SK-N-SH (cell line): Measurements from ENCODE around the gene ADAR. TPM values are rescaled to one million over a fixed set of nuclear protein-coding genes. Genes with fewer than 3 reads are reported as not detected.

Source experiments
- CTCF ChIA-PET: fragments of 300-600, 350-600 bp; formaldehyde crosslinking; extraction: SDS; loops from one replicate; lab custom pipeline; 2021; lab: Yijun Ruan, JAX
- POLR2A ChIA-PET: fragments of 350-600 bp; sonication (Branson Sonifier 250); formaldehyde crosslinking; extraction: SDS; loops from one replicate; lab custom pipeline; 2020; ENCODE audit warnings: antibody characterized with exemption, inconsistent platforms; lab: Yijun Ruan, JAX
- DNase-seq: peaks from one replicate; pipeline ENCODE4 v3.0.0; 2012
- H2AFZ ChIP-seq: fragments of 200-600 bp; sonication (generic); 2 replicates; pipeline ENCODE4 v1.8.1; 2016; ENCODE audit warnings: antibody characterized with exemption, mild to moderate bottlenecking, low read depth
- H3F3A ChIP-seq: fragments of 200-600 bp; sonication (generic); replicated peaks from 2 replicates; pipeline ENCODE3; 2016; ENCODE audit warnings: antibody characterized with exemption, mild to moderate bottlenecking; ENCODE audit not compliant: insufficient read depth
- H3K27ac ChIP-seq, 2 experiments: fragments of 200-500 bp in 1 of 2; fragments of 200-600 bp in 1 of 2; sonication (Bioruptor generic) in 1 of 2; sonication (generic), shearing (Covaris generic) in 1 of 2; 2 replicates each; pipeline versions ENCODE4 v1.5.1 to v1.6.1; 2014 to 2016; ENCODE audit warnings: low read depth in 2 of 2, inconsistent platforms in 1 of 2, low read length in 1 of 2, mild to moderate bottlenecking in 1 of 2, mixed read lengths in 1 of 2
- H3K27me3 ChIP-seq: fragments of 200-600 bp; sonication (generic), shearing (Covaris generic); 2 replicates; pipeline ENCODE4 v1.6.1; 2016; ENCODE audit warnings: mixed run types; ENCODE audit not compliant: insufficient read depth
- H3K36me3 ChIP-seq, 2 experiments: fragments of 200-500 bp in 1 of 2; fragments of 200-600 bp in 1 of 2; sonication (Bioruptor generic) in 1 of 2; sonication (generic) in 1 of 2; replicated peaks in 1 of 2; 2 replicates each; pipeline versions ENCODE3 to v1.5.1; 2014 to 2016; ENCODE audit warnings: low read length in 1 of 2, mild to moderate bottlenecking in 1 of 2; ENCODE audit not compliant: insufficient read depth in 2 of 2, control insufficient read depth in 1 of 2
- H3K4me1 ChIP-seq, 2 experiments: fragments of 200-500 bp in 1 of 2; fragments of 200-600 bp in 1 of 2; sonication (Bioruptor generic) in 1 of 2; sonication (generic), shearing (Covaris generic) in 1 of 2; 2 replicates each; pipeline versions ENCODE4 v1.5.1 to v1.6.1; 2014 to 2016; ENCODE audit warnings: low read depth in 1 of 2, low read length in 1 of 2, mixed run types in 1 of 2; ENCODE audit not compliant: insufficient read depth in 2 of 2, control insufficient read depth in 1 of 2
- H3K4me2 ChIP-seq: fragments of 200-600 bp; sonication (generic), shearing (Covaris generic); 2 replicates; pipeline ENCODE4 v1.6.1; 2017; ENCODE audit warnings: mixed run types
- H3K4me3 ChIP-seq, 2 experiments: fragments of 200-500 bp in 1 of 2; fragments of 200-600 bp in 1 of 2; sonication (Bioruptor generic) in 1 of 2; sonication (generic), shearing (Covaris generic) in 1 of 2; 2 replicates each; pipeline versions ENCODE4 v1.5.1 to v1.8.1; 2014 to 2016; ENCODE audit warnings: low read depth in 2 of 2, inconsistent platforms in 1 of 2, low read length in 1 of 2, mild to moderate bottlenecking in 1 of 2, mixed read lengths in 1 of 2, moderate library complexity in 1 of 2
- H3K79me2 ChIP-seq: fragments of 200-600 bp; sonication (generic); 2 replicates; pipeline ENCODE4 v1.8.1; 2017; ENCODE audit warnings: mild to moderate bottlenecking; ENCODE audit not compliant: insufficient read depth
- H3K9ac ChIP-seq: fragments of 200-600 bp; sonication (generic); 2 replicates; pipeline ENCODE4 v1.6.1; 2017; ENCODE audit warnings: mixed run types
- H3K9me2 ChIP-seq: fragments of 200-600 bp; sonication (generic); 2 replicates; pipeline ENCODE4 v1.6.1; 2017; ENCODE audit warnings: mixed run types
- H3K9me3 ChIP-seq: fragments of 200-600 bp; sonication (generic); 2 replicates; pipeline ENCODE4 v1.6.1; 2017; ENCODE audit warnings: mixed run types, mild to moderate bottlenecking, moderate library complexity
- H4K20me1 ChIP-seq: fragments of 200-600 bp; sonication (generic); 2 replicates; pipeline ENCODE4 v1.6.1; 2017; ENCODE audit warnings: mild to moderate bottlenecking, mixed run types; ENCODE audit not compliant: insufficient read depth
- CTCF ChIP-seq: fragments of 200-600 bp; sonication (generic); IDR thresholded peaks from 2 replicates; pipeline ENCODE4 v1.6.1; 2017; ENCODE audit warnings: antibody characterized with exemption, mild to moderate bottlenecking, moderate library complexity
- EP300 ChIP-seq, 2 experiments: IDR thresholded peaks; 2 replicates each; pipeline versions ENCODE4 v1.4.0 to v1.6.1; 2012; ENCODE audit warnings: borderline replicate concordance in 1 of 2, low read depth in 1 of 2, low read length in 1 of 2
- EZH2phosphoT487 ChIP-seq: fragments of 200-600 bp; sonication (generic); IDR thresholded peaks from 2 replicates; pipeline ENCODE4 v1.6.1; 2017; ENCODE audit warnings: low read depth, mixed run types, mild to moderate bottlenecking, antibody characterized with exemption, moderate library complexity, borderline replicate concordance
- FOSL2 ChIP-seq: IDR thresholded peaks from 2 replicates; pipeline ENCODE4 v1.4.0; 2012; ENCODE audit warnings: low read depth, mild to moderate bottlenecking, moderate library complexity, borderline replicate concordance
- FOXM1 ChIP-seq: IDR thresholded peaks from 2 replicates; pipeline ENCODE4 v1.4.0; 2012; ENCODE audit warnings: low read depth, mild to moderate bottlenecking
- GABPA ChIP-seq: IDR thresholded peaks from 2 replicates; pipeline ENCODE4 v1.4.0; 2012; ENCODE audit warnings: low read depth, mild to moderate bottlenecking
- GATA2 ChIP-seq: sonication (generic); formaldehyde crosslinking; IDR thresholded peaks from 2 replicates; pipeline ENCODE4 v1.5.0; 2020; ENCODE audit warnings: mild to moderate bottlenecking, missing genetic modification reagents
- IRF3 ChIP-seq: fragments of 150-350 bp; IDR thresholded peaks from 2 replicates; pipeline ENCODE4 v1.6.1; 2016; ENCODE audit warnings: mild to moderate bottlenecking, low read depth, low read length
- JUND ChIP-seq: IDR thresholded peaks from 2 replicates; pipeline ENCODE4 v1.4.0; 2012
- MAX ChIP-seq: IDR thresholded peaks from 2 replicates; pipeline ENCODE4 v1.4.0; 2012; ENCODE audit warnings: low read depth
- MEF2A ChIP-seq: IDR thresholded peaks from 2 replicates; pipeline ENCODE4 v1.4.0; 2012; ENCODE audit warnings: low read depth, borderline replicate concordance
- MXI1 ChIP-seq: IDR thresholded peaks from 2 replicates; pipeline ENCODE4 v1.6.1; 2012; ENCODE audit warnings: mild to moderate bottlenecking, low read depth, low read length, improper control_type of control experiment
- NFIC ChIP-seq: IDR thresholded peaks from 2 replicates; pipeline ENCODE4 v1.4.0; 2012; ENCODE audit warnings: borderline replicate concordance
- NRF1 ChIP-seq: IDR thresholded peaks from 2 replicates; pipeline ENCODE4 v1.6.1; 2012; ENCODE audit warnings: low read depth, mild to moderate bottlenecking, low read length
- PBX3 ChIP-seq: IDR thresholded peaks from 2 replicates; pipeline ENCODE4; 2012
- RCOR1 ChIP-seq: fragments of 150-350 bp; IDR thresholded peaks from 2 replicates; pipeline ENCODE4 v1.6.1; 2017; ENCODE audit warnings: antibody characterized with exemption, low read length
- RFX5 ChIP-seq: IDR thresholded peaks from 2 replicates; pipeline ENCODE4 v1.6.1; 2012; ENCODE audit warnings: mild to moderate bottlenecking, improper control_type of control experiment, low read length
- RXRA ChIP-seq: IDR thresholded peaks from 2 replicates; pipeline ENCODE4 v1.4.0; 2012; ENCODE audit warnings: low read depth, mild to moderate bottlenecking, borderline replicate concordance
- SIN3A ChIP-seq: IDR thresholded peaks from 2 replicates; pipeline ENCODE4 v1.6.1; 2012; ENCODE audit warnings: low read depth, mild to moderate bottlenecking, low read length, moderate library complexity, borderline replicate concordance
- SMC3 ChIP-seq: IDR thresholded peaks from 2 replicates; pipeline ENCODE4 v1.6.1; 2012; ENCODE audit warnings: low read depth, low read length, improper control_type of control experiment
- TAF1 ChIP-seq: IDR thresholded peaks from 2 replicates; pipeline ENCODE4 v1.6.1; 2012; ENCODE audit warnings: low read depth, mild to moderate bottlenecking, low read length, moderate library complexity, borderline replicate concordance
- TEAD4 ChIP-seq: IDR thresholded peaks from 2 replicates; pipeline ENCODE4 v1.4.0; 2012; ENCODE audit warnings: mild to moderate bottlenecking, borderline replicate concordance; ENCODE audit not compliant: insufficient read depth
- YY1 ChIP-seq: IDR thresholded peaks from 2 replicates; pipeline ENCODE4 v1.4.0; 2012; ENCODE audit warnings: low read depth, mild to moderate bottlenecking
- WGBS: methylation state at CpG from one replicate; pipeline ENCODE4 v1.1.6; 2017; ENCODE audit warnings: low lambda C conversion rate; 5-methylcytosine and 5-hydroxymethylcytosine counted together
- polyA plus RNA-seq, 3 experiments: library from polyadenylated mRNA; depleted of rRNA; stranded (reverse); fragments of >200 nt; gene quantifications; 2 replicates each; pipeline ENCODE4 v1.2.3, GENCODE V29; 2012

ADAR gene
- polyA plus RNA-seq, 1 of the 3 experiments (the other 2 are of a cell fraction), result 61.1 TPM

GRCh38 chr1:154578058-154578418 is 29.9 kb downstream of the ADAR start:
- Histone ChIP-seq H3K27ac (peak overlapping the region in 1 of 2 experiments; percentile 53; a peak in 1 of 4 replicates), H3K9me3 (no peaks in the 10 kb centered on the region), H3K79me2 (no peaks in the 10 kb centered on the region), H2AFZ (no peak overlapping the region), H4K20me1 (0 out of 2 replicates have a peak, but pooled peaks cover under 1% of the 10 kb centered on the region), H3K4me1 (peaks cover 0 to 30% of the 10 kb centered on the region in 2 experiments; a peak in 2 of 4 replicates), H3K36me3 (peaks cover 26 to 60% of the 10 kb centered on the region in 2 experiments), H3K4me3 (no peak overlapping the region), H3F3A (no peaks in the 10 kb centered on the region), H3K4me2 (no peak overlapping the region), H3K27me3 (no peaks in the 10 kb centered on the region), H3K9ac (no peak overlapping the region), H3K9me2 (no peaks in the 10 kb centered on the region)
- WGBS, result 43% methylated on average over 3 of the region's 6 CpGs
- ChIA-PET CTCF (interaction anchor here (0.9 to 3.5 kb wide), 4 partner anchors 11 to 44 kb away, joined by 3 to 11 read pairs (median 6); partner anchors contain the start of gene CHRNB2), POLR2A (interaction anchor here (1.3 to 3.0 kb wide), 2 partner anchors 10 to 19 kb away, joined by 4 to 13 read pairs; partner anchors contain the start of gene CHRNB2)
- TF ChIP-seq NRF1 (no peak), TAF1 (no peak), RXRA (no peak), RFX5 (no peak), TEAD4 (no peak), SIN3A (no peak), FOXM1 (no peak)
- no peak for DNase-seq

GRCh38 chr1:154577346-154578057 is 30.5 kb downstream of the ADAR start:
- no peak overlapping the region for H3K4me3 ChIP-seq
- H3K4me1 ChIP-seq, result peaks cover 0 to 31% of the 10 kb centered on the region in 2 experiments; a peak in 2 of 4 replicates
- ChIA-PET POLR2A (interaction anchor here (0.5 to 3.0 kb wide), 3 partner anchors 10 to 383 kb away, joined by 4 to 13 read pairs (median 4); partner anchors contain the start of gene CHRNB2), CTCF (interaction anchor here (0.9 to 5.9 kb wide), 9 partner anchors 10 to 301 kb away, joined by 3 to 41 read pairs (median 4); partner anchors contain the start of gene CHRNB2)
- no peaks in the 10 kb centered on the region for H3K79me2 ChIP-seq
- no peak for DNase-seq
- no peaks in the 10 kb centered on the region for H3K9me2 ChIP-seq
- H3K36me3 ChIP-seq, result peaks cover 26 to 55% of the 10 kb centered on the region in 2 experiments
- no peaks in the 10 kb centered on the region for H3K9me3 ChIP-seq
- H3K27ac ChIP-seq, result peak overlapping the region in 1 of 2 experiments; percentile 53; a peak in 1 of 4 replicates
- H3K4me2 ChIP-seq, result no peak overlapping the region
- H3F3A ChIP-seq, result no peaks in the 10 kb centered on the region
- H3K9ac ChIP-seq, result no peak overlapping the region
- no peak for TF ChIP-seq NRF1
- TF ChIP-seq EZH2phosphoT487, result no peak
- no peak for TF ChIP-seq EP300 (IDR thresholded peaks at IDR 0.05; ENCODE audit: borderline replicate concordance in 1 of 2, low read depth in 1 of 2, low read length in 1 of 2)
- TF ChIP-seq FOXM1, result no peak
- TF ChIP-seq MAX, result no peak
- TF ChIP-seq CTCF, result no peak
- TF ChIP-seq NFIC, result no peak
- TF ChIP-seq PBX3, result no peak
- TF ChIP-seq SMC3, result no peak
- TF ChIP-seq MXI1, result no peak
- no peak for TF ChIP-seq GABPA
- no peak for TF ChIP-seq IRF3
- no peak for TF ChIP-seq RFX5
- no peak for TF ChIP-seq TEAD4
- no peak for TF ChIP-seq JUND
- TF ChIP-seq GATA2, result no peak
- no peak for TF ChIP-seq MEF2A
- TF ChIP-seq FOSL2, result no peak
- TF ChIP-seq RCOR1, result no peak
- no peak for TF ChIP-seq YY1
- TF ChIP-seq, all 33 proteins: peak for 0
- no peaks in the 10 kb centered on the region for H3K27me3 ChIP-seq
- no peak overlapping the region for H2AFZ ChIP-seq
- WGBS, result 82% methylated on average over 2 of the region's 7 CpGs
- H4K20me1 ChIP-seq, result no peaks in the 10 kb centered on the region
